OCI-LY1 (cell line): Measurements from ENCODE around the gene MAPK8.

ENCODE experiments used
- EZH2 ChIP-seq: fragments of 200-600 bp; sonication (generic), shearing (Covaris generic); IDR thresholded peaks from 2 replicates; pipeline ENCODE4 v1.8.0; 2017; ENCODE audit warnings: borderline replicate concordance, mixed run types, mild to moderate bottlenecking, antibody characterized with exemption, low read length, moderate library complexity, mixed read lengths
- TF ChIP-seq, protein P1 (sequence below): fragments of 200-600 bp; sonication (generic), shearing (Covaris generic); IDR thresholded peaks from 2 replicates; pipeline ENCODE4 v1.5.1; 2017; ENCODE audit warnings: mild to moderate bottlenecking, antibody characterized with exemption, low read length, moderate library complexity, mixed read lengths

DNA sequence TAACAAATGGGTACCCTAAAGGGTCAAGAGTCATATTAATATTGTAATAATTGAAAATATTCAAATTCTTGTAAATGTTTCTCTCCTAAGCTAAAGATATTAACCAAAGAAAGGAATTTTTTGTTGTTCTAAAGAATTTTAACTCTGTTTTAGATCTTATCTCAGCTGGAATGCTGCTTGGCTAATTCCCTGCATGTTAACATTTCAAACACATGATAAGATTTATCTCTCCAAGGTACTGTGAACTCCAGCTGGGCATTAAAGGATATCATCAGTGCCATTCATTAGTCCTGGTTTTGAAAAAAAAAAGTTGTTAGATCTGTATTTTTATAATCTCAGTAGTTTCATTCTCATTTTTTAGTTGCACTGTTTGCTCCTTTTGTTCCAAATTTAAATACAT, 76.9 kb downstream of the MAPK8 start:
- TF ChIP-seq EZH2: no peak
- TF ChIP-seq, protein P1, sequence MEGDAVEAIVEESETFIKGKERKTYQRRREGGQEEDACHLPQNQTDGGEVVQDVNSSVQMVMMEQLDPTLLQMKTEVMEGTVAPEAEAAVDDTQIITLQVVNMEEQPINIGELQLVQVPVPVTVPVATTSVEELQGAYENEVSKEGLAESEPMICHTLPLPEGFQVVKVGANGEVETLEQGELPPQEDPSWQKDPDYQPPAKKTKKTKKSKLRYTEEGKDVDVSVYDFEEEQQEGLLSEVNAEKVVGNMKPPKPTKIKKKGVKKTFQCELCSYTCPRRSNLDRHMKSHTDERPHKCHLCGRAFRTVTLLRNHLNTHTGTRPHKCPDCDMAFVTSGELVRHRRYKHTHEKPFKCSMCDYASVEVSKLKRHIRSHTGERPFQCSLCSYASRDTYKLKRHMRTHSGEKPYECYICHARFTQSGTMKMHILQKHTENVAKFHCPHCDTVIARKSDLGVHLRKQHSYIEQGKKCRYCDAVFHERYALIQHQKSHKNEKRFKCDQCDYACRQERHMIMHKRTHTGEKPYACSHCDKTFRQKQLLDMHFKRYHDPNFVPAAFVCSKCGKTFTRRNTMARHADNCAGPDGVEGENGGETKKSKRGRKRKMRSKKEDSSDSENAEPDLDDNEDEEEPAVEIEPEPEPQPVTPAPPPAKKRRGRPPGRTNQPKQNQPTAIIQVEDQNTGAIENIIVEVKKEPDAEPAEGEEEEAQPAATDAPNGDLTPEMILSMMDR: no peak
